K562 (cell line): ENCODE results near the gene C11orf98. TPM values are rescaled to one million over a fixed set of nuclear protein-coding genes. Genes with fewer than 3 reads are reported as not detected.
A peak's percentile ranks its signal among the peaks of the same experiment; 100 is the strongest.

Experiments
- BRD9 ChIP-seq: fragments of 450-650 bp; IDR thresholded peaks from 2 replicates; pipeline ENCODE4 v1.6.1; 2018; ENCODE audit warnings: low read depth; ENCODE audit not compliant: partially characterized antibody
- CREB3L1 ChIP-seq: fragments of 450-650 bp; IDR thresholded peaks from 2 replicates; pipeline ENCODE4 v1.6.1; 2014; ENCODE audit warnings: low read depth, mild to moderate bottlenecking, moderate library complexity, borderline replicate concordance
- DACH1 ChIP-seq: fragments of 450-650 bp; IDR thresholded peaks from 2 replicates; pipeline ENCODE4 v1.6.1; 2018; ENCODE audit not compliant: partially characterized antibody
- E2F1 ChIP-seq: sonication (generic); formaldehyde crosslinking; IDR thresholded peaks from 2 replicates; pipeline ENCODE4 v1.8.1; 2023; ENCODE audit warnings: mild to moderate bottlenecking, missing genetic modification reagents, moderate library complexity
- HNRNPK ChIP-seq: fragments of 200-400 bp; formaldehyde crosslinking; IDR thresholded peaks from one replicate; pipeline ENCODE4 v1.6.1; 2018; ENCODE audit warnings: mild to moderate bottlenecking, low read depth, low read length; ENCODE audit not compliant: poor library complexity, severe bottlenecking
- KAT7 ChIP-seq: sonication (generic); formaldehyde crosslinking; IDR thresholded peaks from 2 replicates; pipeline ENCODE4 v1.8.0; 2022; ENCODE audit warnings: missing genetic modification reagents, mild to moderate bottlenecking, borderline replicate concordance
- MEF2D ChIP-seq: conservative IDR thresholded peaks from 2 replicates; pipeline ENCODE4 v1.6.1; 2016; ENCODE audit warnings: low read depth, missing genetic modification characterization, missing compliant biosample characterization
- NFATC3 ChIP-seq: fragments of 450-650 bp; IDR thresholded peaks from 2 replicates; pipeline ENCODE4 v1.6.1; 2017; ENCODE audit warnings: mild to moderate bottlenecking
- NR4A1 ChIP-seq, 2 experiments: fragments of 250-450 bp in 1 of 2; fragments of 450-650 bp in 1 of 2; sonication (Bioruptor Pico) in 1 of 2; IDR thresholded peaks; 2 replicates each; pipeline versions ENCODE4 v1.4.0 to v1.6.1; 2016 to 2020; ENCODE audit warnings: mild to moderate bottlenecking in 2 of 2, missing compliant biosample characterization in 1 of 2, missing genetic modification characterization in 1 of 2, moderate library complexity in 1 of 2
- POLR2G ChIP-seq: fragments of 200-400 bp; formaldehyde crosslinking; IDR thresholded peaks from 2 replicates; pipeline ENCODE4 v1.6.1; 2017; ENCODE audit warnings: low read depth, mild to moderate bottlenecking, antibody characterized with exemption, low read length, moderate library complexity
- RBM22 ChIP-seq: fragments of 200-400 bp; formaldehyde crosslinking; IDR thresholded peaks from 2 replicates; pipeline ENCODE4 v1.6.1; 2018; ENCODE audit warnings: low read length, low read depth; ENCODE audit not compliant: poor library complexity, severe bottlenecking
- RBM34 ChIP-seq: fragments of 200-400 bp; formaldehyde crosslinking; IDR thresholded peaks from 2 replicates; pipeline ENCODE4 v1.6.1; 2018; ENCODE audit warnings: low read length, borderline replicate concordance; ENCODE audit not compliant: insufficient read depth
- TCF15 ChIP-seq: fragments of 250-450 bp; sonication (Bioruptor Pico); IDR thresholded peaks from 2 replicates; pipeline ENCODE4 v1.8.0; 2022; ENCODE audit warnings: moderate library complexity, mild to moderate bottlenecking, inconsistent platforms
- THRAP3 ChIP-seq: fragments of 450-650 bp; IDR thresholded peaks from 2 replicates; pipeline ENCODE4 v1.6.1; 2016; ENCODE audit warnings: mild to moderate bottlenecking, inconsistent platforms, borderline replicate concordance
- ZFP1 ChIP-seq: fragments of 450-650 bp; formaldehyde crosslinking; IDR thresholded peaks from 2 replicates; pipeline ENCODE4 v1.4.0; 2020; ENCODE audit warnings: mild to moderate bottlenecking, mixed read lengths
- ZFP91 ChIP-seq: sonication (generic); formaldehyde crosslinking; IDR thresholded peaks from 2 replicates; pipeline ENCODE4 v1.8.0; 2022; ENCODE audit warnings: mild to moderate bottlenecking, missing genetic modification reagents
- polyA plus RNA-seq, 8 experiments: library from polyadenylated mRNA; depleted of rRNA in 4 of 8; stranded (reverse) in 5 of 8; unstranded in 3 of 8; fragments of >200 nt; fragmentation: Nextera tagmentation in 2 of 8; fragmentation: Illumina TruSeq in 1 of 8; extraction: Ambion mirVana in 2 of 8; extraction: Trizol in 1 of 8; gene quantifications; 2 replicates each; pipeline versions ENCODE4 v1.2.1 to v1.2.3, GENCODE V29; 2011 to 2014; ENCODE audit warnings: inconsistent platforms in 1 of 8, missing spikeins in 1 of 8
- total RNA-seq, 7 experiments: library from RNA; depleted of rRNA in 6 of 7; stranded (reverse); fragments of >200 nt in 6 of 7; fragmentation: Illumina TruSeq in 2 of 7; extraction: Trizol in 2 of 7; gene quantifications; 2 replicates each; pipeline versions ENCODE4 v1.2.1 to v1.2.3, GENCODE V29; 2011 to 2021; ENCODE audit warnings: low replicate concordance in 1 of 7
- TF ChIP-seq, protein P1 (sequence below): sonication (generic); formaldehyde crosslinking; IDR thresholded peaks from 2 replicates; pipeline ENCODE4 v1.9.0; 2022; ENCODE audit warnings: mild to moderate bottlenecking, missing genetic modification reagents
- TF ChIP-seq, protein P2 (sequence below): fragments of 250-450 bp; sonication (Bioruptor Pico); IDR thresholded peaks from 2 replicates; pipeline ENCODE4 v1.8.0; 2022; ENCODE audit warnings: inconsistent platforms, mild to moderate bottlenecking, moderate library complexity, borderline replicate concordance
- TF ChIP-seq, protein P3 (sequence below), 2 experiments: fragments of 450-650 bp; conservative IDR thresholded peaks; 2 replicates each; pipeline ENCODE4 v1.6.1; 2017; ENCODE audit warnings: mild to moderate bottlenecking in 2 of 2, moderate library complexity in 2 of 2

The C11orf98 gene
- total and polyA plus RNA-seq, 9 of the 15 experiments (the other 6 are each of a cell fraction or from before 2014, with no cell fraction given): 103 to 352 (median 218) TPM

DNA sequence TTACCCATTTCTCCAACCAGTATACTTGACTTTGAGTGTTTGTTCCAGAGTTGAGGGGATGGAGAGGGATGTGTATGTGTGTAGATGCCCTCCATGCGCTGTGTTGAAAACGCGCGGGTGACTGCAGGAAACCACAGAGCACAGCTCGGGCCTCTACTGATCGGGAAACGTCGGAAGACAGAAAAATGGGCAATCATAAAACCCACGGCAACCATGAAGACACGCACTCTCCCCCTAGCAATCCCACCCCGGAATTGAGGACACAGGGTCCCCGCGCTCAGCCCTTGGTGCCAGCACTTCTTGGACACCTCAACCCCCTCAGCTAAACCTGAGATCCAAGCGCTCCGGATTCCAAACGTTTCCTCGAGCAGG lies 6.2 kb upstream of the C11orf98 start (continued):
- TF ChIP-seq ZFP1 (CRISPR knock-in tag): no peak
- no peak for TF ChIP-seq RBM34
- no peak for TF ChIP-seq TCF15 (CRISPR knock-in tag)
- TF ChIP-seq THRAP3: no peak
- no peak for TF ChIP-seq MEF2D (tag)
- TF ChIP-seq KAT7 (CRISPR knock-in tag): no peak; the same call in none of the 2 replicates
- no peak for TF ChIP-seq E2F1
- TF ChIP-seq, protein P1, sequence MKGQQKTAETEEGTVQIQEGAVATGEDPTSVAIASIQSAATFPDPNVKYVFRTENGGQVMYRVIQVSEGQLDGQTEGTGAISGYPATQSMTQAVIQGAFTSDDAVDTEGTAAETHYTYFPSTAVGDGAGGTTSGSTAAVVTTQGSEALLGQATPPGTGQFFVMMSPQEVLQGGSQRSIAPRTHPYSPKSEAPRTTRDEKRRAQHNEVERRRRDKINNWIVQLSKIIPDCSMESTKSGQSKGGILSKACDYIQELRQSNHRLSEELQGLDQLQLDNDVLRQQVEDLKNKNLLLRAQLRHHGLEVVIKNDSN: no peak
- TF ChIP-seq, protein P2, sequence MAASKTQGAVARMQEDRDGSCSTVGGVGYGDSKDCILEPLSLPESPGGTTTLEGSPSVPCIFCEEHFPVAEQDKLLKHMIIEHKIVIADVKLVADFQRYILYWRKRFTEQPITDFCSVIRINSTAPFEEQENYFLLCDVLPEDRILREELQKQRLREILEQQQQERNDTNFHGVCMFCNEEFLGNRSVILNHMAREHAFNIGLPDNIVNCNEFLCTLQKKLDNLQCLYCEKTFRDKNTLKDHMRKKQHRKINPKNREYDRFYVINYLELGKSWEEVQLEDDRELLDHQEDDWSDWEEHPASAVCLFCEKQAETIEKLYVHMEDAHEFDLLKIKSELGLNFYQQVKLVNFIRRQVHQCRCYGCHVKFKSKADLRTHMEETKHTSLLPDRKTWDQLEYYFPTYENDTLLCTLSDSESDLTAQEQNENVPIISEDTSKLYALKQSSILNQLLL (CRISPR knock-in tag): no peak
- no peak for TF ChIP-seq RBM22
- TF ChIP-seq HNRNPK: no peak
- no peak for TF ChIP-seq ZFP91 (CRISPR knock-in tag)
- TF ChIP-seq, protein P3, sequence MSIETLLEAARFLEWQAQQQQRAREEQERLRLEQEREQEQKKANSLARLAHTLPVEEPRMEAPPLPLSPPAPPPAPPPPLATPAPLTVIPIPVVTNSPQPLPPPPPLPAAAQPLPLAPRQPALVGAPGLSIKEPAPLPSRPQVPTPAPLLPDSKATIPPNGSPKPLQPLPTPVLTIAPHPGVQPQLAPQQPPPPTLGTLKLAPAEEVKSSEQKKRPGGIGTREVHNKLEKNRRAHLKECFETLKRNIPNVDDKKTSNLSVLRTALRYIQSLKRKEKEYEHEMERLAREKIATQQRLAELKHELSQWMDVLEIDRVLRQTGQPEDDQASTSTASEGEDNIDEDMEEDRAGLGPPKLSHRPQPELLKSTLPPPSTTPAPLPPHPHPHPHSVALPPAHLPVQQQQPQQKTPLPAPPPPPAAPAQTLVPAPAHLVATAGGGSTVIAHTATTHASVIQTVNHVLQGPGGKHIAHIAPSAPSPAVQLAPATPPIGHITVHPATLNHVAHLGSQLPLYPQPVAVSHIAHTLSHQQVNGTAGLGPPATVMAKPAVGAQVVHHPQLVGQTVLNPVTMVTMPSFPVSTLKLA (conservative IDR thresholded peaks at IDR 0.05): peak; percentile 49 to 77; a peak in 2 of 4 replicates
- TF ChIP-seq NR4A1 (CRISPR knock-in tag; IDR thresholded peaks at IDR 0.05): no peak
- TF ChIP-seq NR4A1 (tag; IDR thresholded peaks at IDR 0.05): no peak
- TF ChIP-seq DACH1: no peak
- no peak for TF ChIP-seq POLR2G
- no peak for TF ChIP-seq CREB3L1
- TF ChIP-seq NFATC3: no peak
- TF ChIP-seq BRD9: peak; percentile 60
